ENCODE results near the gene NCSTN.
A peak's percentile ranks its signal among the peaks of the same experiment; 100 is the strongest.
"Not testable (repeated sequence)": the region's sequence is repeated elsewhere in the genome, so short reads cannot be mapped to it uniquely, and the experiment has no call there.

NCSTN gene

DNA sequence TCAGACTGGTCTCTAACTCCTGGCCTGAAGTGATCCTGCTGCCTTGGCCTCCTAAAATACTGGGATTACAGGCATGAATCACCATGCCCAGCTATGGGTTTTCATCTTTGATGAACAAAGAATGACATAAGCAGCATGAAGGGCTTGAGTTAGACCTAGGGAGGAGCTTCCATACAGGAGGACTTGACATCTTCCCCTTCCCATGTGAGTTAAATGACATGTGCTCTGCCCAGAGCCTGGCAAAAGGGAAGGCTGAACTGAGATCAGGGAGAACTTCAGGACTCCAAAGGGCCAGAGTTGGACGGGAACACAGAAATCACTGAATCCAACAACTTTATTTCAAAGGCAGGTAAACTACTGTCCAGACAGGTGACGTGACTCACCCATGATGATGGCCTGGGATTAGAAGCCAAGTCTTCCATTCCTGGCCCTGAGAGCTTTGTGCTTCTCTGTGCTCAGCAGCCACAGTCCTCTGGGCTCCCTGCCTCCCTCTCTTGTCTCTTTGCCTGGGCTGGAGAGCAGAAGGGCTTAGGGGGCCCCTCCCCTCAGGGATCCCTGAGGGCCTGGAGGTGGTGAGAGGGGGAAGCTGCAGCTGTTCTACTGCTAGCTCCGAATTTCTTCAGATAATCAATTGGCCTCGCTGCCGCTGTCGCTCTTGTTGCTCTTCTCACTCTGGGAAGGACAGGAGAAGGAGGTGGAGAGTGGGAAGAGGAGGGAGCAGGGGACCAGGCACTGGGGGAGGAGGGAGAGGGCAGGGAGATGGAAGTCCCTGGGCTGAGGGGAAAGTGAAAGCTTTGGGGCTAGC, 31.3 kb downstream of the NCSTN start:
- DNase-seq = peak in 1 of 2 experiments; percentile 66

DNA sequence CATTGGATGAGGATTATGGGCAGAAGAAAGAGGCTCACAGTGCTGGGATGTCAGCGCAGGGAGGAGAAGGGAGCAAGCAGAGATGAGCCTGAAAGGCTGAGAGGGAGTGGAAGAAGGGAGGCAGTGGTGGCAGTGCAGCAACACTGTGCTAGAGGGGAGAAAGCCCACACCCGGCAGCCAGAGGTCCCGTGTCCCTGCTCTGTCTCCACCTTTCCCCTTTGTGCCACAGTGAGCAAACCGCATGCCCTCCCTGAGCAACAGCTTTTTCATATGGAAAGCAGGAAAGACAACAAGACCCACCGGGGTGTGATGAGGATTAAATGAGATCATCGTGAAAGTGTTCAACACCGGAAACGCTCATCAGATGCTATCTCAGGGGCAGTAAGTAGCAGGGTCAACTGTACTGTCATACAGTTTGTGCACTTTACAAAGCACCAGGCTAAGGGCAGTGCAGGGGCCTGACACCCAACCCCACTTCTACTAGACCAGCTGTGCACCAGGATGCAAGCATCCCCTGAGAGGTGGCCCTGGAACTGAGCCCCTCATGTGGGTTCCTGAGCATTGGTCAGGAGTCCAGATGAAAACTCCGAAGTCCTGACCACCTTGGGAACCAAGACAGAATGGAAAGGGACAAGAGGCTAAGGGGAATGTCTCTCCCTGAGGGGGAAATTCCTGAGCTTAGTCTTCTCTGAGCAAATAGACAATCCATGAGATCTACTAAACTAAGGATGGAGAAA, 32.8 kb downstream of the NCSTN start:
- no peak for DNase-seq

DNA sequence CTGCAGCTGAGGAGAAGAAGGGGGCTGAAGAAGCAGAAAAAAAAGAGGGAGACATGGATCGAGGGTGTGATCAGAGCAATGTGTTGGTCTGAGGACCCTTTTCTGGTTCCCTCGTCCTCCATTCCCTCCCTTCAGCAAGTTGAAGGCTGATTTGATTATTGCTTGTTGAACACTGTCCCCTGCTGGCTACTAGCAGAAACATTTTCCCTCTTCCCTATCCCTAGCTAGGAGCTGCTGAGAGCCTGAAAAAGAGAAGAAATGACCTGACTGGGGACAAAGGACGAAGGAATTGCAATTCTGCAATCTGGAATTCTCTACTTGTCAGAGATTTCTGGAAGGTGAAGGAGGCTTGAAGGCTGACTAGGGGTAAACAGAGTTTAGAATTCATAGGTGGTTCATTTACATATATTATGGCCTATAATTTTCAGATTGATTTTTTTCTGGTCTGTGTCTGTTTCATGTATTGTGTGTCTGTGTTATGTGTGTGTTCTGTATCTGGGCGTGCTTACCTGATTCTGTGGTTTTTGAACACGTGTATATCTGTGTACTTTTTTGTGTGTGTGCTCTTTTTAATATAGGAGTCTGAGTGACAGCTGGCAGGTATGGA, 33.4 kb downstream of the NCSTN start:
- peak; percentile 66 to 83 for DNase-seq

DNA sequence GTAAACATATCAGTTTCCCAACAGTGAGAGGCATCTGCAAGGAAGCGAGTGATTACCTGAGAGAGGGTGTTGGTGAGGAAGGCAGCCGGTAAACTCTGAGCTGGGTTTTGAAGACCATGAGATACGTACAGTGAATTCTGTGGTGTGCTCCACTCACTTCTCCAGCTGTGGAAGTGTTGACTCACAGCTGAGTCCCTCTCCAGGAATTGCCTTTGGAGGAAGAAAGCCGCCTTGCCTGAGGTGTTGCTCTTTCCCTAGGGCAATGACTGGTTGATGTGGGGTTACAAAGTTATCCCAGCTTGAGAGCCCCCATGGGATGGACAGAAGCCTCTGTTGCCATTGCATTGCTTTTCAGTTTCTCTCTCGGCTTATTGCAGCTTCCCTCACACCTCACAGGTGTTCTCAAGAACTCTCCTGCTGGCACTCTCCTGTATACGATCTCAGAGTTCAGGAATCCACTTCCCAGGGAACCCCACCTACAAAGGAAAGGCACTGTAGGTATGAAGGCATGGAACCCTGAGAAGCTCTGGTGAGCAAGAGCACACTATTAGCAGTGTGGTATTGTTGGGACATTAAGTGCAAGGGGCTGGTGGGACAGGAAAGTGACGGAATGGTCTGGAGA, 34.5 kb downstream of the NCSTN start:
- no peak for DNase-seq

DNA sequence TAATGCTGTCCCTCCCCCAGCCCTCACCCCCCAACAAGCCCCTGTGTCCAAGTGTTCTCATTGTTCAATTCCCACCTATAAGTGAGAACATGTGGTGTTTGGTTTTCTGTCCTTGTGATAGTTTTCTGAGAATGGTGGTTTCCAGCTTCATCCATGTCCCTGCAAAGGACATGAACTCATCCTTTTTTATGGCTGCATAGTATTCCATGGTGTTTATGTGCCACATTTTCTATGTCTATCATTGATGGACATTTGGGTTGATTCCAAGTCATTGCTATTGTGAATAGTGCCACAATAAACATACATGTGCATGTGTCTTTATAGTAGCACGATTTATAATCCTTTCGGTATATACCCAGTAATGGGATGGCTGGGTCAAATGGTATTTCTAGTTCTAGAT, 41.6 kb downstream of the NCSTN start:
- DNase-seq = not testable (repeated sequence)

DNA sequence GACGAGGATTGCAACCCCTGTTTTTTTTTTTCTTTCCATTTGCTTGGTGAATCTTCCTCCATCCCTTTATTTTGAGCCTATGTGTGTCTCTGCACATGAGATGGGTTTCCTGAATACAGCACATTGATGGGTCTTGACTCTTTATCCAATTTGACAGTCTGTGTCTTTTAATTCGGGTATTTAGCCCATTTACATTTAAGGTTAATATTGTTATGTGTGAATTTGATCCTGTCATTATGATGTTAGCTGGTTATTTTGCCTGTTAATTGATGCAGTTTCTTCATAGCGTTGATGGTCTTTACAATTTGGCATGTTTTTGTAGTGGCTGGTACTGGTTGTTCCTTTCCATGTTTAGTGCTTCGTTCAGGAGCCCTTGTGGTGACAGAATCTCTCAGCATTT, 45.2 kb downstream of the NCSTN start:
- not testable (repeated sequence) for DNase-seq

DNA sequence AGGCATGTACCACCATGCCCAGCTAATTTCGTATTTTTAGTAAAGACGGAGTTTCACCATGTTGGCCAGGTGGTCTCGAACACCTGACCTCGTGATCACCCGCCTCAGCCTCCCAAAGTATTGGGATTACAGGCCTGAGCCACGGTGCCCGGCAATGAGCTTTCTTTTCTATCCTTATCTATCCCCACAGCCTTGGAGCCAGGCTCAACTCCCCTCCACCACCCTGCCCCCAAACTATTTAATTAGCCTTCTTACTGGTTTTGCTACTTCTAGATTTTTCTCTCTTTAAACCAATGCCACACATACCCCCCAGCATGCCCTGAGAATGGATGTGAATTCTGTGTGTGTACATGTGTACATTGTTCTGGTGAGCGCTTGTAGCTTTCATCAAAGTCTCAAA, 51.5 kb downstream of the NCSTN start:
- DNase-seq = no peak

DNA sequence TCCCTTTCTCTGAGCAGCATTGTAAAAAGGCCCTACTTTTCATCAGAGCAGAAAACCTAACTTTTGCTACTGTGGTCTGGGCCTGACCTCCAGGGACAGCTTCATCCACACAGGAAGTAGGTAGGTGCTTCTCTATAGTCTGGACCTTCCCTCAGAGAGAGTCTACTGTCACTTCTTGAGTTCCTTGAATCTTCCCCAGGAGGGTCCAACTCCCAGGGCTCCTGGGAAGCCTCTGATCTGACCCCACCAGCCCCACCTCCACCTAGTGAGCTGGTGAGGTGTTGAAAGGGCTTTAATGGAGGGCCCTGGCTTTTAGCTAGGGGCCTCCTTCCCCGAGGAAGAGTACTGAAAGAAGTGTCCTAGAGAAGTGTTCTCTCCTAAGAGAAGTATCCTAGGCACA, 54.5 kb downstream of the NCSTN start:
- no peak for DNase-seq

DNA sequence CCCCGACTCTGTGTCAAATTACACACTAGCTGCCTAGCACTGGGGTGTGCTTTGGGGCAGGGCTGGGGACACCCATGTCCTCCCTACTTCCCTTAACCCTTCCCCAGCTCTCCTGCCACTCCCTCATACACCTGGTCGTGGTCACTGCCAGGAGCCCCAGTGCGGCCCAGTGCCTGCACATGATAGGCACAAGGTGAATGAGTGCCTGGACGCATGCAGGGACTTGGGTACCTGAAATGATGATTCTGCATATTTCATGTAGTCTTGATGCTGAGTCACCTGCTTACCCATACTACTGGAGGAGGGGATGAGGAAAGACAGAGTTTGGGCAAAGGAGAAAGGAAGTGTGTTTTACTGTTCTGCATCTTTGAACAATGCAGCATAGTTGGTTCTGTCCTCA, 55.6 kb downstream of the NCSTN start:
- no peak for DNase-seq

DNA sequence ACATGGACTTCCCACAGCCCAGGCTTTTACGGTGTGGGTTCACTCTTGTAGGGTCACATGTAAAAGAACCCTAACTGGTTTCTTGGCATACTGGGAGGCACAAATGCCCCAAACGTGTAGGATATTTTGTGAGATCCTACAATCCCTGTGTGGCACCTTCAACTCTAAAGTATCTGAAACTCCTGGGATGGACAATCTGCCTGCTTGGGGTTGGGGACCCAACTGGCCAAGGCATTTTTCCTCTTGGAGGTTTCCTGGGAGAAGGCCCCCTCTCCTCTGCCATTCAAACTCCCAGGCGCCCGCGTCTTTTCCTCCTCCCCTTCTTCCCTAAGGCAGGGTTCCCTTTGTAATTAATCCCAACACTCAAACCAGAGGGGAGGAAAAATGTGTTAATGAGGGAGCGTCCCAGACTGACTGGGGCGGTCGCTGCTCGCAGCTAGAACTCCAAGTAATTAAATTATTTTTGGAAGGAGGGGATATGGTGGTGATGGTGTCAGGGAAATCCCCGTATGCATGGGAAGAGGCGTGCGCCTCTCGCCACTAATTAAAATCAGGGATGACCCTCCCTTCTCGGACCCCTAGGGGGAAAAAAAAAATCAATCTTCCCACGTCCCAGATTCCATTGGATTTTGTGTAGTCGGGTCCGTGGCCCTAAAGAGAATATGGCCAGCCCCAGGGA, 56.5 kb downstream of the NCSTN start:
- no peak for DNase-seq

DNA sequence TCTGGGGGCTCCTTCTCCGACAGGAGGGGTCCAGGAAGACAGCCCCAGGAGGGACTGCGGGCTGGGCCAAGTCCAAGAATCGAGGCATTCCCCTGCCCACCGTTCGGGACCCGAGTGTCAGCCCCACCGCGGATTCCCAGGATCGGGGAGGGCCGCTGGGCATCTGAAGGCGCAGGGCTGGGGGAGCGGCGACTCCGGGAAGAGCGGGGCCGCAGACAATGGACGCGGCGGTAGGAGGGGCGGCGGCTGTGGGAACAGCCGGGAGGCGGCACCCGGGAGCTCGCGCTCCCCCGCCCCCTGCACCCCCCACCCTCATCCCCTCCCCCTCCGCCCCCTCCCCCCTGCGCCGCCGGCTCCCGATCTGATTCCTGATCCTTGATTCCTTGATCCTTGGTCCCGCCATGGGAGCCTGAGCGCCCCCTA, 57.1 kb downstream of the NCSTN start, which contains the start of gene VANGL2:
TSS of gene VANGL2 (plus strand) at position 342 of the 423 bp plus-strand sequence. CDS start 15,274 bp downstream, outside the sequence.
- peak in 1 of 2 experiments; percentile 67 for DNase-seq

DNA sequence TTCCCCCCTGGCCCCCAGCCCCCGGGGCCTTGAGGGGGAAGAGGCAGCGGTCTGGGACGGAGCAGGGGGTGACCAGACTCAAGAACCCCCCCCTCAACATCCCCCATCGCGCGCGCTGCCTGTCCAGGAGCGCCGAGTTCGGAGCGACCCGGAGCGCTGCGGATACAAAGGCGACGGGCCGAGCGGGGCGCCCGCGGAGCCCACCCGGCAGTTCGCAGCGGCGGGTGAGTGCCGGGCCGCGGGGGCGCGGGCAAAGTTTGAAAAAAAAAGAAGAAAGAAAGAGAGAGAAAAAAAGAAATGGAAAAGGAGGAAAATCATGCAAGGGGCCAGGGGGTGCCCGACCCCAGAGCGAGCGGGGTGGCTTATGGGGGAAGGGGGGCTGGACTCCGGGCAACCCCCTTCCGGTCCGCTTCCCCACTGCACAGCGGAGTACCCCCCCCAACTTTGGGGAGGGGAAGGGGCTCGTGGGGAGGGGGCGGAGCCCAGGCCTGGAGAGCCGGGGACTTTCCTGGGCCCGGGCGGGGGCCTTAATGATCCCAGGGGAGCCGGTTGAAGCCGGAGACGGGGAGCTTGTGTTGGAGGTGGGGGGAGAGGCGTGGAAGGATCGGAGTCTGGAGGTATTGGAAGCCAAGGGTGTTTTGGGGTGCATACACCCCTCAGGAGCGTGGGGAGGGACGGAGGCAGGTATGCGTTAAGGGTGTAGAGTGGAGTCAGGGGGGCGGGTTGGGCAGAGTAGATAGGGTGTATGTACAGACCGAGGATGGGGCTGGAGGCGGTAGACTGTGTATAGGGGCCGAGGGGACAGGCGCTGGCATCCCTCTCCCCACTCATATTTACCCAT, 57.7 kb downstream of the NCSTN start:
- peak in 1 of 2 experiments; percentile 18 for DNase-seq

DNA sequence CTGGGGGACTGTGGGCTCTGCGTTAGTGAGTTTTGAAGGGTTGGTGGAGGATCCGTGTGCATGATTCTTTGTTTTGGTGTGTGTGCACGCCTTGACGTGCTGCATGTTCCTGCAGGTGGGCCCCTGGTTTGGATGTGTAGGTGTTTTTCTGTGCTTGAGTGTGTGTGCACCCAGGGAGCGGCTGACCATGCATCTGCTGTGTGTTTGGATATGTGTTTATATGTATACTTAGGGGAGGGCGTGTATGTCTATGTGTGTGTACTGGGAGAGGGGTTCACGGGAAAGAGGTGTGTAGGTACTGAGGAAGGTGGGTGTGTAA, 58.3 kb downstream of the NCSTN start:
- no peak for DNase-seq

DNA sequence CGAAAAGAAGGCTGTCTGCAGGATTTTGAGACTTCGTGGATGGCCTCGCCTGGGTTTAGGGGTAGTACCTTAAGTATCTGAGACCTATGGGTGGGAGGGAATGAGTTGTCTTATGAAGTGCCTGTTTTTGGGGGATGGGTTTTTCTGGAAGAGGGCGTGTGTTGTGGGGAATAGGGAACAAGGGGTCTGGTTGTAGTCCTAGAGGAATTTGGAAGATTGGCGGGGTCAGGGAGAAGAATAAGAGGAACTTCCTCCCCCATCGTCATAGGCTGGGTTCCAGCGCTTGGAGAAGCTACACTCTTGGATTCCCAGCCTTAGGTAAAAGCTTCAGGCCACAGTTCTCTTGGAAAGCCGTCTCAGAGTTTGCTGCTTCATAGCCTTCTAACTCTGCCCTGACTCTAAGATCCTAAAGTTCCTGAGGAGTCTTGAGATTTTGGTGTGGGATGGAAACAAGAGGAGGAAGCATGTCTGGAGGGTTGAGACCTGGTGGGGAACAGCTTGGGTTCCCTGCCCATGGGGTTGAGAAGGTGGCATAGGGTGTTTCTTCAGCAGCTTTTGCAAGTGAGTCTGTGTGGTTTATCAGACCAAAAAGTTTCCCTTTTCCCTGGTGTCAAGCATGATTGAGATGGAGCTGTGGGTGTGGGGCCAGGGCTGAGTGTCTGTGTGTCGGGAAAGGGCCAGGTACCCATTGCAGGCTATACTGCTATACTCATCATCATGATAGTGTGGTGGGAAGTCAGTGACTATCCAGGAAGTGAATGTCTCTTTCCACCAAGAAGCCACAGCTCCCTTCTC, 59.0 kb downstream of the NCSTN start:
- DNase-seq = no peak

DNA sequence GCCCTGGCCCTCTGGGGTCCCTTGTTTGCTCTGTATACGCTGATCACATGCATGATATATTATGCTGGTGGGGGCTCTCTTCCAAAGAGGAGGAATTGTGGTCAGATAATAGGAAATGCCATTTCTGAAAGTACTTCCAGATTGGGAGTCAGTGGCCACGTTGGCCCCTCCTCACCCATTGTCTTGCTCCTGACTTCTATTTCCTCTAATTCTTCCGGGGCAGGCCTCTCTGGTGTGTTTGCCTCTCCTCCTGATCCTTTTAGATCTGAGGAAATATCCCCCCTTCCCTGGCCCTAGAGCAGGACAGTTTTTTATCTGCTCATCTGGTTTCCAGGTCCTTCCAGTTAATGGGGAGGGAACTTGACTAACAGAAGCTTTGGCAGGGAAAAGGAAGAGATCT, 60.1 kb downstream of the NCSTN start:
- no peak for DNase-seq

DNA sequence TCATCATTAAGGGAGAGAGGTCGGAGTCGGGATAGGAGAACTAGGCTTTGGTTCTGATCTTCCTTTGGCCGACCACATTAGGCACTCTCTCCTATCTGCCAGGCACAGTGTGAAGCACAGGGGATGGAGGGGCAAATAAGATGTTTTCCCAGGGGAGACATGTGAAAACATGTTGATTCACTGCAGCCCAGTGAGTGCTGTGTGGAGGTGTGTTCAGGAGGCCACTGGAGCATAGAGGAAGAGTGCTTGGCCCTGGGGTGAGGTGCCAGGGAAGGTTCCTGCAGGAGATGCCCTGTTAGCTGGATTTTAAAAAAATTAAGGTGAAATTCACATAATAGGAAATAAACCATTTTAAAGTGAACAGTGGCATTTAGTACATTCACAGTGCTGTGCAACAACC, 60.9 kb downstream of the NCSTN start:
- DNase-seq = no peak

DNA sequence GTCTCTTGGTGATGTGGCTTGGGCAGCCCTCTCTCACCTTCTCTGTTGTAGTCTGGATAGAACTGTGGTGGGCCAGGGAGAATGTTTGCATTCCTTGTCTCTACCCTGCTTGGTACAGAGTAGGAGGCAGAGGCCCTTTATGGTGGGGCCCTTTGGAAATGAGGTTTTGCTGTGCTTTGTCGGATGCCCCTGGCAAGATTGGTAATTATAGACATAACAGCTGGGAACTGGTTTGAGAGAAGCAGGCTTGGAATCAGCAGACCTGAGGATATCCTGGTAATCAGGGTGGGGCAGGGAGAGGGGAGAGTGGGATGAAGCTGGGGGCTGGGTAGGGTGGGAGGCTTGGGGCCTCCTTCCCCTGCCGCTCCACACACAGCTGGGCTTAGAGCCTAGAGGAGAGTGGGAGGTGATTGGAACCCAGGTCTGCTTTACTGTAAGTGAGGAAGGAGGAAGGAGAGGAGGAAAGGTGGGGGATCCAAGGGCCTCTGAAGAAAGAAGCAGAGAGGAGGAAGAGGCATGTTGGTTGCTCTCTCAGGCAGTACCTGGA, 62.2 kb downstream of the NCSTN start:
- no peak for DNase-seq

DNA sequence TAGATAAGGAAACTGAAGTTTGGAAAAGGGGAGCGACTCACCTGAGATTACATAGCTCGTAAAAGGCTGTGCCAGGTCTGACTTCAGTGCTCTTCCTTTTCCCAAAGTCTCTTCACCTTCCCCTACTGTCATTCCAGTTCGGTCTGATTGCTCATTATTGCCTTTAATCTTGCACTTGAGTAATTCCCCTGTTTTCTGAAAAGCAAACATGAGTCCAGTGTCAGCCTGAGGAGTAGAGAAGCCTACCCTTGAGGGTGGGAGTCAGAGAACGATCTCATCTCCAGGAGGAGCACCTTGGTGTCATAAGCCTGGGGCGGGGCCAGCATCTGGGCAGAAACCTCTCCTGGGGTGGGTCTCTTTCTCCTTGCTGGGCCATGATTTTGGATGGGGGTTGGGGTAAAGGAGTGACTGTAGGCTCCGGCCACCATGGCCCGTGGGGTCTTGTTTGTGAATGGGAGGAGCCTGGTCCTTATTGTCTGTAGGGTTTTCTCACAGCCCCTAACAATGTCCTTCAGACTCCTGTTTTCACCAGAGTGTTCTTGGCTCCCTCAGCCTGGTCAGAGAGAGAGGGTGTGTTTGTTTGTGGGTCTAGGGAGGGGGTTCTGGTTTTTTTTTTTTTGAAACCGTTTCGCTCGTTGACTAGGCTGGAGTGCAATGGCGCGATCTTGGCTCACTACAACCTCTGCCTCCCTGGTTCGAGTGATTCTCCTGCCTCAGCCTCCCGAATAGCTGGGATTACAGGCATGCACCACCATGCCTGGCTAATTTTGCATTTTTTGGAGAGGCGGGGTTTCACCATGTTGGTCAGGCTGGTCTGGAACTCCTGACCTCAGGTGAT, 63.2 kb downstream of the NCSTN start:
- no peak for DNase-seq
